Immature natural killer cell (primary cell): Measurements from ENCODE around the gene SLC24A3. TPM values are rescaled to one million over a fixed set of nuclear protein-coding genes. Genes with fewer than 3 reads are reported as not detected.

Source experiments
- DNase-seq, 3 donors: peaks; one replicate each; pipeline ENCODE4 v3.0.0; 2022; ENCODE audit warnings: mixed read lengths in 1 of 3
- H3K27ac Mint-ChIP-seq, 6 donors: one replicate each; pipeline ENCODE4 v1.8.0; 2020; ENCODE audit warnings: mixed read lengths in 6 of 6, mild to moderate bottlenecking in 5 of 6, inconsistent platforms in 4 of 6, moderate library complexity in 3 of 6
- H3K27me3 Mint-ChIP-seq, 3 donors: one replicate each; pipeline ENCODE4 v1.8.0; 2020 to 2021; ENCODE audit warnings: low read depth in 3 of 3, mild to moderate bottlenecking in 3 of 3, mixed read lengths in 3 of 3, moderate library complexity in 3 of 3, inconsistent platforms in 1 of 3
- H3K36me3 Mint-ChIP-seq, 3 donors: one replicate each; pipeline ENCODE4 v1.8.0; 2020; ENCODE audit warnings: mixed read lengths in 3 of 3, inconsistent platforms in 2 of 3, mild to moderate bottlenecking in 2 of 3
- H3K4me1 Mint-ChIP-seq, 2 donors: one replicate each; pipeline ENCODE4 v1.8.0; 2020; ENCODE audit warnings: inconsistent platforms in 2 of 2, mild to moderate bottlenecking in 2 of 2, mixed read lengths in 2 of 2, moderate library complexity in 1 of 2
- H3K4me3 Mint-ChIP-seq, 5 donors: one replicate each; pipeline ENCODE4 v1.8.0; 2020; ENCODE audit warnings: mild to moderate bottlenecking in 5 of 5, mixed read lengths in 5 of 5, inconsistent platforms in 3 of 5, moderate library complexity in 3 of 5
- H3K9me3 Mint-ChIP-seq, 6 donors: one replicate each; pipeline ENCODE4 v1.8.0; 2020; ENCODE audit warnings: mild to moderate bottlenecking in 6 of 6, mixed read lengths in 6 of 6, inconsistent platforms in 4 of 6, moderate library complexity in 3 of 6
- polyA plus RNA-seq, 3 donors: library from polyadenylated mRNA; unstranded; fragments of 300-500 nt; fragmentation: Illumina TruSeq; gene quantifications; one replicate each; pipeline ENCODE4 v1.2.3, GENCODE V29; 2021

SLC24A3 gene
- polyA plus RNA-seq, 3 donors from 2014 or later = 0.10 TPM; not detected in 2

- H3K27me3 Mint-ChIP-seq = peaks cover 0 to 3% (median 0%) of the 10 kb centered on the region in 3 donors
- no peak overlapping the region for H3K27ac Mint-ChIP-seq
- H3K9me3 Mint-ChIP-seq = no peaks in the 10 kb centered on the region
- no peak for DNase-seq
- H3K4me1 Mint-ChIP-seq = no peaks in the 10 kb centered on the region
- no peak overlapping the region for H3K4me3 Mint-ChIP-seq
- no peaks in the 10 kb centered on the region for H3K36me3 Mint-ChIP-seq
Measured at GRCh38 chr20:19594896-19595295, 382.5 kb downstream of the SLC24A3 start.

GRCh38 chr20:19598117-19598850 is 385.8 kb downstream of the SLC24A3 start:
- Mint-ChIP-seq H3K27me3 (peaks cover 0 to 3% (median 0%) of the 10 kb centered on the region in 3 donors), H3K27ac (no peak overlapping the region), H3K36me3 (no peaks in the 10 kb centered on the region), H3K9me3 (no peaks in the 10 kb centered on the region), H3K4me3 (no peak overlapping the region), H3K4me1 (no peaks in the 10 kb centered on the region)
- DNase-seq = no peak

- Mint-ChIP-seq H3K27ac (no peak overlapping the region), H3K4me3 (no peak overlapping the region), H3K36me3 (no peaks in the 10 kb centered on the region), H3K9me3 (no peaks in the 10 kb centered on the region), H3K27me3 (peaks cover 0 to 3% (median 0%) of the 10 kb centered on the region in 3 donors), H3K4me1 (no peaks in the 10 kb centered on the region)
- DNase-seq = no peak
Measured at GRCh38 chr20:19599200-19599599, 386.8 kb downstream of the SLC24A3 start.

- H3K4me3 Mint-ChIP-seq = no peak overlapping the region
- H3K27ac Mint-ChIP-seq = no peak overlapping the region
- H3K9me3 Mint-ChIP-seq = no peaks in the 10 kb centered on the region
- DNase-seq = no peak
- H3K27me3 Mint-ChIP-seq = peaks cover 0 to 3% (median 3%) of the 10 kb centered on the region in 3 donors
- no peaks in the 10 kb centered on the region for H3K36me3 Mint-ChIP-seq
- no peaks in the 10 kb centered on the region for H3K4me1 Mint-ChIP-seq
Measured at GRCh38 chr20:19600042-19600441, 387.6 kb downstream of the SLC24A3 start.

- H3K4me1 Mint-ChIP-seq = no peaks in the 10 kb centered on the region
- H3K27ac Mint-ChIP-seq = no peak overlapping the region
- no peaks in the 10 kb centered on the region for H3K9me3 Mint-ChIP-seq
- H3K27me3 Mint-ChIP-seq = peaks cover 0 to 3% (median 0%) of the 10 kb centered on the region in 3 donors
- no peak for DNase-seq
- no peaks in the 10 kb centered on the region for H3K36me3 Mint-ChIP-seq
- no peak overlapping the region for H3K4me3 Mint-ChIP-seq
Measured at GRCh38 chr20:19601126-19601810, 388.8 kb downstream of the SLC24A3 start.

GRCh38 chr20:19602675-19603375 is 390.4 kb downstream of the SLC24A3 start:
- H3K27me3 Mint-ChIP-seq = peaks cover 0 to 4% (median 0%) of the 10 kb centered on the region in 3 donors
- no peak for DNase-seq
- no peaks in the 10 kb centered on the region for H3K4me1 Mint-ChIP-seq
- no peak overlapping the region for H3K4me3 Mint-ChIP-seq
- no peaks in the 10 kb centered on the region for H3K36me3 Mint-ChIP-seq
- H3K9me3 Mint-ChIP-seq = no peaks in the 10 kb centered on the region
- no peak overlapping the region for H3K27ac Mint-ChIP-seq

- Mint-ChIP-seq H3K27me3 (peaks cover 0 to 4% (median 0%) of the 10 kb centered on the region in 3 donors), H3K4me3 (no peak overlapping the region), H3K27ac (no peak overlapping the region), H3K36me3 (no peaks in the 10 kb centered on the region), H3K4me1 (no peaks in the 10 kb centered on the region), H3K9me3 (no peaks in the 10 kb centered on the region)
- DNase-seq = no peak
Measured at GRCh38 chr20:19603376-19603750, 390.9 kb downstream of the SLC24A3 start.

GRCh38 chr20:19605786-19606485 is 393.5 kb downstream of the SLC24A3 start:
- no peak overlapping the region for H3K4me3 Mint-ChIP-seq
- no peaks in the 10 kb centered on the region for H3K36me3 Mint-ChIP-seq
- H3K9me3 Mint-ChIP-seq = peaks cover 0 to 1% (median 0%) of the 10 kb centered on the region in 6 donors
- no peak overlapping the region for H3K27ac Mint-ChIP-seq
- H3K4me1 Mint-ChIP-seq = no peaks in the 10 kb centered on the region
- peaks cover 0 to 9% (median 2%) of the 10 kb centered on the region in 3 donors for H3K27me3 Mint-ChIP-seq
- DNase-seq = no peak

- Mint-ChIP-seq H3K36me3 (no peaks in the 10 kb centered on the region), H3K4me1 (no peaks in the 10 kb centered on the region), H3K9me3 (peaks cover 0 to 1% (median 0%) of the 10 kb centered on the region in 6 donors), H3K4me3 (no peak overlapping the region), H3K27me3 (peaks cover 0 to 7% (median 6%) of the 10 kb centered on the region in 3 donors), H3K27ac (no peak overlapping the region)
- DNase-seq = no peak
Measured at GRCh38 chr20:19609642-19610223, 397.3 kb downstream of the SLC24A3 start.

GRCh38 chr20:19615629-19616028 is 403.2 kb downstream of the SLC24A3 start:
- DNase-seq = no peak
- peaks cover 2 to 7% (median 4%) of the 10 kb centered on the region in 3 donors for H3K27me3 Mint-ChIP-seq
- H3K27ac Mint-ChIP-seq = no peak overlapping the region
- no peaks in the 10 kb centered on the region for H3K36me3 Mint-ChIP-seq
- no peaks in the 10 kb centered on the region for H3K9me3 Mint-ChIP-seq
- H3K4me3 Mint-ChIP-seq = no peak overlapping the region
- H3K4me1 Mint-ChIP-seq = no peaks in the 10 kb centered on the region

- H3K36me3 Mint-ChIP-seq = no peaks in the 10 kb centered on the region
- H3K4me1 Mint-ChIP-seq = no peaks in the 10 kb centered on the region
- no peak for DNase-seq
- no peak overlapping the region for H3K27ac Mint-ChIP-seq
- no peak overlapping the region for H3K4me3 Mint-ChIP-seq
- H3K9me3 Mint-ChIP-seq = no peaks in the 10 kb centered on the region
- peaks cover 2 to 9% (median 4%) of the 10 kb centered on the region in 3 donors for H3K27me3 Mint-ChIP-seq
Measured at GRCh38 chr20:19616081-19616480, 403.6 kb downstream of the SLC24A3 start.

GRCh38 chr20:19616620-19617019 is 404.2 kb downstream of the SLC24A3 start:
- no peaks in the 10 kb centered on the region for H3K9me3 Mint-ChIP-seq
- H3K27ac Mint-ChIP-seq = no peak overlapping the region
- H3K4me1 Mint-ChIP-seq = no peaks in the 10 kb centered on the region
- no peak for DNase-seq
- no peak overlapping the region for H3K4me3 Mint-ChIP-seq
- no peaks in the 10 kb centered on the region for H3K36me3 Mint-ChIP-seq
- H3K27me3 Mint-ChIP-seq = peaks cover 2 to 12% (median 4%) of the 10 kb centered on the region in 3 donors

GRCh38 chr20:19617256-19617655 is 404.8 kb downstream of the SLC24A3 start:
- H3K36me3 Mint-ChIP-seq = no peaks in the 10 kb centered on the region
- peaks cover 2 to 9% (median 4%) of the 10 kb centered on the region in 3 donors for H3K27me3 Mint-ChIP-seq
- no peak overlapping the region for H3K4me3 Mint-ChIP-seq
- H3K27ac Mint-ChIP-seq = no peak overlapping the region
- no peak for DNase-seq
- H3K4me1 Mint-ChIP-seq = no peaks in the 10 kb centered on the region
- H3K9me3 Mint-ChIP-seq = no peaks in the 10 kb centered on the region
